Stimulated activated CD4-positive, alpha-beta T cell treated with anti-CD3 and anti-CD28 coated beads, Interleukin-2, amount 100 ng/mL, for 4 hours (primary cell): ENCODE results near the gene PDE9A.

Experiments used
- DNase-seq: peaks from one replicate; pipeline ENCODE4 v3.0.0-alpha.2; 2020; ENCODE audit warnings: low read depth

PDE9A gene

GRCh38 chr21:42688226-42688840 is 34.9 kb downstream of the PDE9A start:
- no peak for DNase-seq

- no peak for DNase-seq
These were observed 35.5 kb downstream of the PDE9A start for GRCh38 chr21:42688841-42689371.

- no peak for DNase-seq
These were observed 37.2 kb downstream of the PDE9A start for GRCh38 chr21:42690586-42690985.

GRCh38 chr21:42691901-42692559 is 38.6 kb downstream of the PDE9A start:
- DNase-seq, result no peak

- DNase-seq, result no peak
These were observed 39.3 kb downstream of the PDE9A start for GRCh38 chr21:42692688-42693087.

- DNase-seq, result no peak
These were observed 41.6 kb downstream of the PDE9A start for GRCh38 chr21:42694751-42695696.

GRCh38 chr21:42695697-42696380 is 42.4 kb downstream of the PDE9A start:
- no peak for DNase-seq

- DNase-seq, result no peak
These were observed 43.1 kb downstream of the PDE9A start for GRCh38 chr21:42696501-42697040.

GRCh38 chr21:42698733-42699132 is 45.3 kb downstream of the PDE9A start:
- no peak for DNase-seq

- DNase-seq, result no peak
These were observed 45.8 kb downstream of the PDE9A start for GRCh38 chr21:42699196-42699595.

GRCh38 chr21:42701706-42702456 is 48.5 kb downstream of the PDE9A start:
- DNase-seq, result no peak

GRCh38 chr21:42702720-42703119 is 49.3 kb downstream of the PDE9A start:
- DNase-seq, result no peak

- DNase-seq, result no peak
These were observed 49.9 kb downstream of the PDE9A start for GRCh38 chr21:42703136-42703908.

GRCh38 chr21:42703965-42704364 is 50.5 kb downstream of the PDE9A start:
- DNase-seq, result no peak

- DNase-seq, result no peak
These were observed 51.4 kb downstream of the PDE9A start for GRCh38 chr21:42704861-42705260.

- DNase-seq, result no peak
These were observed 51.9 kb downstream of the PDE9A start for GRCh38 chr21:42705346-42705745.

- no peak for DNase-seq
These were observed 52.4 kb downstream of the PDE9A start for GRCh38 chr21:42705746-42706374.

- no peak for DNase-seq
These were observed 53.3 kb downstream of the PDE9A start for GRCh38 chr21:42706765-42707164.

- DNase-seq, result no peak
These were observed 53.9 kb downstream of the PDE9A start for GRCh38 chr21:42707207-42707830.
